Neural progenitor cell (in vitro differentiated cells): ENCODE data around the gene CDH19. TPM values are rescaled to one million over a fixed set of nuclear protein-coding genes. Genes with fewer than 3 reads are reported as not detected.

ENCODE experiments used
- DNase-seq: peaks from one replicate; pipeline ENCODE4 v3.0.0-alpha.2; 2016; ENCODE audit warnings: low spot score
- H2AFZ ChIP-seq: fragments of 200-600 bp; sonication (generic); replicated peaks from 2 replicates; pipeline ENCODE4 v1.6.1; 2016; ENCODE audit warnings: antibody characterized with exemption
- H3F3A ChIP-seq: fragments of 200-600 bp; sonication (generic); 2 replicates; pipeline ENCODE4 v1.6.1; 2016; ENCODE audit warnings: antibody characterized with exemption, low read depth
- H3K27ac ChIP-seq: fragments of 200-600 bp; sonication (generic); 2 replicates; pipeline ENCODE4 v1.5.1; 2016; ENCODE audit warnings: mild to moderate bottlenecking
- H3K27me3 ChIP-seq: fragments of 200-600 bp; sonication (generic); 2 replicates; pipeline ENCODE4 v1.6.1; 2016; ENCODE audit warnings: mild to moderate bottlenecking, moderate library complexity
- H3K36me3 ChIP-seq: fragments of 200-600 bp; sonication (generic); 2 replicates; pipeline ENCODE4 v1.5.1; 2016
- H3K4me1 ChIP-seq: fragments of 200-600 bp; sonication (generic); 2 replicates; pipeline ENCODE4 v1.6.1; 2016; ENCODE audit warnings: mixed run types
- H3K4me2 ChIP-seq: fragments of 200-600 bp; sonication (generic); 2 replicates; pipeline ENCODE4 v1.6.1; 2016
- H3K4me3 ChIP-seq: fragments of 200-600 bp; sonication (generic); 2 replicates; pipeline ENCODE4 v1.5.1; 2016
- H3K79me2 ChIP-seq: fragments of 200-600 bp; sonication (generic); 2 replicates; pipeline ENCODE4 v1.6.1; 2016; ENCODE audit warnings: low read depth
- H3K9ac ChIP-seq: fragments of 200-600 bp; sonication (generic); 2 replicates; pipeline ENCODE4 v1.6.1; 2016
- H3K9me3 ChIP-seq: fragments of 200-600 bp; sonication (generic); 2 replicates; pipeline ENCODE4 v1.5.1; 2016; ENCODE audit warnings: low read depth
- H4K20me1 ChIP-seq: fragments of 200-600 bp; sonication (generic); 2 replicates; pipeline ENCODE4 v1.6.1; 2016; ENCODE audit warnings: low read depth
- H3K27ac Mint-ChIP-seq: 3 replicates; pipeline ENCODE4 v1.8.0; 2021; ENCODE audit warnings: mixed read lengths
- H3K27me3 Mint-ChIP-seq: 2 replicates; pipeline ENCODE4 v1.8.0; 2022; ENCODE audit warnings: low read depth, mild to moderate bottlenecking, inconsistent platforms, moderate library complexity, mixed read lengths; ENCODE audit not compliant: insufficient read depth
- H3K36me3 Mint-ChIP-seq: 3 replicates; pipeline ENCODE4 v1.8.0; 2021; ENCODE audit warnings: mixed read lengths
- H3K4me1 Mint-ChIP-seq: 3 replicates; pipeline ENCODE4 v1.8.0; 2021; ENCODE audit warnings: mixed read lengths
- H3K4me3 Mint-ChIP-seq: 3 replicates; pipeline ENCODE4 v1.8.0; 2021; ENCODE audit warnings: mild to moderate bottlenecking, moderate library complexity, mixed read lengths
- H3K9me3 Mint-ChIP-seq: 3 replicates; pipeline ENCODE4 v1.8.0; 2020; ENCODE audit warnings: mixed read lengths
- EZH2 ChIP-seq: fragments of 200-600 bp; sonication (generic); IDR thresholded peaks from 2 replicates; pipeline ENCODE4 v1.6.1; 2017; ENCODE audit warnings: antibody characterized with exemption, mild to moderate bottlenecking, moderate library complexity
- EZH2phosphoT487 ChIP-seq: fragments of 200-600 bp; sonication (generic); IDR thresholded peaks from 2 replicates; pipeline ENCODE4 v1.6.1; 2017; ENCODE audit warnings: antibody characterized with exemption
- total RNA-seq: library from RNA; depleted of rRNA; stranded (reverse); fragments of >200 nt; gene quantifications from 2 replicates; pipeline ENCODE4 v1.2.3, GENCODE V29; 2015; ENCODE audit warnings: low replicate concordance
- TF ChIP-seq, protein P1 (sequence below): fragments of 200-600 bp; sonication (generic); IDR thresholded peaks from 2 replicates; pipeline ENCODE4 v1.5.1; 2017; ENCODE audit warnings: antibody characterized with exemption, mild to moderate bottlenecking

The CDH19 gene
- total RNA-seq, 1 donor from 2014 or later, result not detected

DNA sequence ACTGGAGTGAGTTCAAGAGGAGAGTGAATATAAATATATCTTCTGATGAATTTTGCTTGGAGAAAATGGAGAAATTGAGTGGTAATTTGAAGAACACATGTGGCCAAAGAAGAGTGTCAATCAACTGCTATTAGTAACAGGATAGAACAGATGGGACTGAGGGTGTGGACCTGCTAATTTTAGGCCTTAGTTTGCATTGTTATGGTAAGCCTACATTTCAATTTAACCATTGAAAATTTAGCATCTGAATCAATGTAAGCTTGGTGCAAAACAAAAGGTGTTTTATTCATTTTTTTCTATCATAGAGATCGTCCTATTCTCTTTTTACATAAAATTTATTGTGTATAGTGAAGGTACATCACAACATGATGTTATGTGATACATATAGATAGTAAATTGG lies 42.1 kb upstream of the CDH19 start:
- no peaks in the 10 kb centered on the region for H3K9me3 ChIP-seq
- no peak for TF ChIP-seq EZH2
- no peak for TF ChIP-seq EZH2phosphoT487
- TF ChIP-seq, protein P1, sequence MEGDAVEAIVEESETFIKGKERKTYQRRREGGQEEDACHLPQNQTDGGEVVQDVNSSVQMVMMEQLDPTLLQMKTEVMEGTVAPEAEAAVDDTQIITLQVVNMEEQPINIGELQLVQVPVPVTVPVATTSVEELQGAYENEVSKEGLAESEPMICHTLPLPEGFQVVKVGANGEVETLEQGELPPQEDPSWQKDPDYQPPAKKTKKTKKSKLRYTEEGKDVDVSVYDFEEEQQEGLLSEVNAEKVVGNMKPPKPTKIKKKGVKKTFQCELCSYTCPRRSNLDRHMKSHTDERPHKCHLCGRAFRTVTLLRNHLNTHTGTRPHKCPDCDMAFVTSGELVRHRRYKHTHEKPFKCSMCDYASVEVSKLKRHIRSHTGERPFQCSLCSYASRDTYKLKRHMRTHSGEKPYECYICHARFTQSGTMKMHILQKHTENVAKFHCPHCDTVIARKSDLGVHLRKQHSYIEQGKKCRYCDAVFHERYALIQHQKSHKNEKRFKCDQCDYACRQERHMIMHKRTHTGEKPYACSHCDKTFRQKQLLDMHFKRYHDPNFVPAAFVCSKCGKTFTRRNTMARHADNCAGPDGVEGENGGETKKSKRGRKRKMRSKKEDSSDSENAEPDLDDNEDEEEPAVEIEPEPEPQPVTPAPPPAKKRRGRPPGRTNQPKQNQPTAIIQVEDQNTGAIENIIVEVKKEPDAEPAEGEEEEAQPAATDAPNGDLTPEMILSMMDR, result no peak
- Mint-ChIP-seq H3K4me1 (no peaks in the 10 kb centered on the region), H3K9me3 (no peaks in the 10 kb centered on the region), H3K27ac (no peak overlapping the region), H3K36me3 (no peaks in the 10 kb centered on the region), H3K27me3 (peaks cover 2% of the 10 kb centered on the region), H3K4me3 (no peak overlapping the region)
- no peak overlapping the region for H3K9ac ChIP-seq
- H3K36me3 ChIP-seq, result no peaks in the 10 kb centered on the region
- no peaks in the 10 kb centered on the region for H3F3A ChIP-seq
- no peaks in the 10 kb centered on the region for H3K27me3 ChIP-seq
- H3K79me2 ChIP-seq, result no peaks in the 10 kb centered on the region
- H2AFZ ChIP-seq, result no peak overlapping the region
- no peaks in the 10 kb centered on the region for H4K20me1 ChIP-seq
- no peak overlapping the region for H3K4me2 ChIP-seq
- no peak overlapping the region for H3K27ac ChIP-seq
- no peak for DNase-seq
- H3K4me1 ChIP-seq, result no peaks in the 10 kb centered on the region
- H3K4me3 ChIP-seq, result no peak overlapping the region

DNA sequence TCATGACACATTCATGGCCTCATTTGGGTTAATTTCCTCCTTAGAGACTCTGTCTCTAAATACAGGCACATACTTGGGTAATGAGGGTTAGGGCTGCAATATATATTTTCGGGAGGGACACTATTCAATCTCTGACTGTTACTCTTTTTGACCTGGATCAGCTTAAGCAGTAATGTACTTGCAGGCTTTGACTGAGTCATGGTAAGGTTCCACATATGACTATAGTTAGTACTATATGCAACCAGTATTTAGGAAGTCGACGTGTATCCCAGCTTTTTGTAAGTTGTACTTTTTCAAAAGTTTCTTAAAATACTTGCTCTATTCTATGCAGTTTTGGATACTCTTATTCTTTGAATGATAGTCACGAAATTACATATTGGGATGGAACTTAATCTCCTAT lies 37.2 kb upstream of the CDH19 start:
- Mint-ChIP-seq H3K4me3 (no peak overlapping the region), H3K27ac (no peak overlapping the region), H3K9me3 (no peaks in the 10 kb centered on the region), H3K4me1 (no peaks in the 10 kb centered on the region), H3K27me3 (peaks cover 2% of the 10 kb centered on the region), H3K36me3 (no peaks in the 10 kb centered on the region)
- Histone ChIP-seq H3K9ac (no peak overlapping the region), H3K4me2 (no peak overlapping the region), H3K27ac (no peak overlapping the region), H2AFZ (no peak overlapping the region), H3K27me3 (no peaks in the 10 kb centered on the region), H3K4me3 (no peak overlapping the region), H3F3A (no peaks in the 10 kb centered on the region), H4K20me1 (no peaks in the 10 kb centered on the region), H3K4me1 (no peaks in the 10 kb centered on the region), H3K9me3 (no peaks in the 10 kb centered on the region), H3K36me3 (no peaks in the 10 kb centered on the region), H3K79me2 (no peaks in the 10 kb centered on the region)
- no peak for DNase-seq
- TF ChIP-seq EZH2phosphoT487, result no peak
- no peak for TF ChIP-seq EZH2
- TF ChIP-seq, protein P1, result no peak

DNA sequence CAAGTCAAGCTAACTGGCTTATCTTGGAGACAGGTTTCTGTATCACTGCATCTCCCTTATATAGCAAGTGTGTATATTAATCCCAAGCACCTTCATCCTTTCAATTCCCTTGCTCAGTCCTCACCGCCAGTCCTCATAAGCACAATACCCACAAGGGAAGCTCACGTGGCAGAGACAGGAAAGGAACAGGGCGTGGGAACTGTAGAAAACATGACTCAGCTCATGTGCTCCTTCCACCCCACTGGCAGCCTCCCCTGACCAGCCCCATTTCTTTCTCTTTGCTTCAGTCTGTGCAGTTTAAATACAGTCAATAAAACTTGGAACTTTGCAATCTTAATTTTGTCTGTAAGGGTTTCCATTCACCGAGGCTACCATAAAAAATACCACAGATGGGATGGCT lies 36.5 kb upstream of the CDH19 start:
- Mint-ChIP-seq H3K27ac (no peak overlapping the region), H3K9me3 (no peaks in the 10 kb centered on the region), H3K4me3 (no peak overlapping the region), H3K27me3 (peaks cover 2% of the 10 kb centered on the region), H3K36me3 (no peaks in the 10 kb centered on the region), H3K4me1 (no peaks in the 10 kb centered on the region)
- H3K4me3 ChIP-seq, result no peak overlapping the region
- H3K9ac ChIP-seq, result no peak overlapping the region
- no peaks in the 10 kb centered on the region for H3K27me3 ChIP-seq
- no peaks in the 10 kb centered on the region for H3K79me2 ChIP-seq
- H3K36me3 ChIP-seq, result no peaks in the 10 kb centered on the region
- no peak overlapping the region for H3K27ac ChIP-seq
- H3F3A ChIP-seq, result no peaks in the 10 kb centered on the region
- no peaks in the 10 kb centered on the region for H3K4me1 ChIP-seq
- H4K20me1 ChIP-seq, result no peaks in the 10 kb centered on the region
- no peak overlapping the region for H3K4me2 ChIP-seq
- DNase-seq, result no peak
- no peaks in the 10 kb centered on the region for H3K9me3 ChIP-seq
- H2AFZ ChIP-seq, result no peak overlapping the region
- TF ChIP-seq EZH2, result no peak
- TF ChIP-seq EZH2phosphoT487, result no peak
- TF ChIP-seq, protein P1, result no peak
